Panc1 (cell line): ENCODE results near the gene EXD1.

ENCODE experiments used
- POLR2AphosphoS5 ChIP-seq: IDR thresholded peaks from 2 replicates; pipeline ENCODE4 v1.6.1; 2012; ENCODE audit warnings: mild to moderate bottlenecking, low read depth, low read length, moderate library complexity
- TCF7L2 ChIP-seq: IDR thresholded peaks from 2 replicates; pipeline ENCODE4 v1.6.1; 2011; ENCODE audit warnings: mild to moderate bottlenecking, low read depth, low read length, inconsistent platforms
- TF ChIP-seq, protein P1 (sequence below): fragments of 450-650 bp; IDR thresholded peaks from 2 replicates; pipeline ENCODE4 v1.5.1; 2017; ENCODE audit warnings: mild to moderate bottlenecking
- TF ChIP-seq, protein P2 (sequence below), 2 experiments: IDR thresholded peaks; 2 replicates each; pipeline ENCODE4 v1.6.1; 2011 to 2012; ENCODE audit warnings: low read depth in 2 of 2, control low read depth in 1 of 2, low read length in 1 of 2, mild to moderate bottlenecking in 1 of 2, moderate library complexity in 1 of 2; ENCODE audit not compliant: insufficient read depth in 1 of 2

DNA sequence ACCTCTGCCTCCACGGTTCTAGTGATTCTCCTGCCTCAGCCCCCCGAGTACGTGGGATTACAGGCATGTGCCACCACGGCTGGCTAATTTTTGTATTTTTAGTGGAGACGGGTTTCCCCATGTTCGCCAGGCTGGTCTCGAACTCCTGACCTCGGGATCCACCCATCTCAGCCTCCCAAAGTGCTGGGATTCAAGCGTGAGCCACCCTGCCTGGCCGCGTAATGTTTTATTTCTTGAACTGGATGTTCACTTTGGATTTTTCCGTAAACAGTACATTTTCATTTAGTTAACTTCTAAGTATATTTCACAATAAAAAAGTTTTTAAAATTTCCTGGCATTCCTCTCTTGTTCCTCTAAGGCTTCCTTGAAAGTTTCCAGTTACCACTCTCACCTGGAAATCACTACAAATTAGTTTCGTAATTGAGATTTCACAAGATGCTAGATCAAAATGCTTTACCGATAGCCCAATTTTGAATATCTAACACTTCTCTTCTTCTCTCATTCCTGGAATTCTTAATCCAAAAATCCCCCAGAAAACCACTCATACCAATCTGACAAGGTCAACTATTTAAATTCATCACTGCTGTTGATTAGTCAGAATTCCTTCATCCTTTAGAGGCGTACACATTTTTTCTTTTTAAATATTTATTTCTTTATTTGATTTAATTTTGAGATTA, 69.8 kb downstream of the EXD1 start:
- TF ChIP-seq, protein P1, sequence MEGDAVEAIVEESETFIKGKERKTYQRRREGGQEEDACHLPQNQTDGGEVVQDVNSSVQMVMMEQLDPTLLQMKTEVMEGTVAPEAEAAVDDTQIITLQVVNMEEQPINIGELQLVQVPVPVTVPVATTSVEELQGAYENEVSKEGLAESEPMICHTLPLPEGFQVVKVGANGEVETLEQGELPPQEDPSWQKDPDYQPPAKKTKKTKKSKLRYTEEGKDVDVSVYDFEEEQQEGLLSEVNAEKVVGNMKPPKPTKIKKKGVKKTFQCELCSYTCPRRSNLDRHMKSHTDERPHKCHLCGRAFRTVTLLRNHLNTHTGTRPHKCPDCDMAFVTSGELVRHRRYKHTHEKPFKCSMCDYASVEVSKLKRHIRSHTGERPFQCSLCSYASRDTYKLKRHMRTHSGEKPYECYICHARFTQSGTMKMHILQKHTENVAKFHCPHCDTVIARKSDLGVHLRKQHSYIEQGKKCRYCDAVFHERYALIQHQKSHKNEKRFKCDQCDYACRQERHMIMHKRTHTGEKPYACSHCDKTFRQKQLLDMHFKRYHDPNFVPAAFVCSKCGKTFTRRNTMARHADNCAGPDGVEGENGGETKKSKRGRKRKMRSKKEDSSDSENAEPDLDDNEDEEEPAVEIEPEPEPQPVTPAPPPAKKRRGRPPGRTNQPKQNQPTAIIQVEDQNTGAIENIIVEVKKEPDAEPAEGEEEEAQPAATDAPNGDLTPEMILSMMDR = no peak
- TF ChIP-seq POLR2AphosphoS5 (no peak), TCF7L2 (no peak)
- TF ChIP-seq, protein P2, sequence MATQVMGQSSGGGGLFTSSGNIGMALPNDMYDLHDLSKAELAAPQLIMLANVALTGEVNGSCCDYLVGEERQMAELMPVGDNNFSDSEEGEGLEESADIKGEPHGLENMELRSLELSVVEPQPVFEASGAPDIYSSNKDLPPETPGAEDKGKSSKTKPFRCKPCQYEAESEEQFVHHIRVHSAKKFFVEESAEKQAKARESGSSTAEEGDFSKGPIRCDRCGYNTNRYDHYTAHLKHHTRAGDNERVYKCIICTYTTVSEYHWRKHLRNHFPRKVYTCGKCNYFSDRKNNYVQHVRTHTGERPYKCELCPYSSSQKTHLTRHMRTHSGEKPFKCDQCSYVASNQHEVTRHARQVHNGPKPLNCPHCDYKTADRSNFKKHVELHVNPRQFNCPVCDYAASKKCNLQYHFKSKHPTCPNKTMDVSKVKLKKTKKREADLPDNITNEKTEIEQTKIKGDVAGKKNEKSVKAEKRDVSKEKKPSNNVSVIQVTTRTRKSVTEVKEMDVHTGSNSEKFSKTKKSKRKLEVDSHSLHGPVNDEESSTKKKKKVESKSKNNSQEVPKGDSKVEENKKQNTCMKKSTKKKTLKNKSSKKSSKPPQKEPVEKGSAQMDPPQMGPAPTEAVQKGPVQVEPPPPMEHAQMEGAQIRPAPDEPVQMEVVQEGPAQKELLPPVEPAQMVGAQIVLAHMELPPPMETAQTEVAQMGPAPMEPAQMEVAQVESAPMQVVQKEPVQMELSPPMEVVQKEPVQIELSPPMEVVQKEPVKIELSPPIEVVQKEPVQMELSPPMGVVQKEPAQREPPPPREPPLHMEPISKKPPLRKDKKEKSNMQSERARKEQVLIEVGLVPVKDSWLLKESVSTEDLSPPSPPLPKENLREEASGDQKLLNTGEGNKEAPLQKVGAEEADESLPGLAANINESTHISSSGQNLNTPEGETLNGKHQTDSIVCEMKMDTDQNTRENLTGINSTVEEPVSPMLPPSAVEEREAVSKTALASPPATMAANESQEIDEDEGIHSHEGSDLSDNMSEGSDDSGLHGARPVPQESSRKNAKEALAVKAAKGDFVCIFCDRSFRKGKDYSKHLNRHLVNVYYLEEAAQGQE (IDR thresholded peaks at IDR 0.05; ENCODE audit: insufficient read depth in 1 of 2, low read depth in 2 of 2, low read length in 1 of 2) = no peak
